T-helper 2 cell treated with Interferon-gamma antibody and Interleukin-4, amounts not matched to agents 5 μg/mL and 100 μg/mL, for 36 hours (primary cell): ENCODE data around the gene HDDC3.

Experiments used
- DNase-seq: peaks from one replicate; pipeline ENCODE4 v3.0.0; 2021; ENCODE audit warnings: low spot score
- H3K27ac Mint-ChIP-seq: one replicate; pipeline ENCODE4 v1.8.0; 2021; ENCODE audit warnings: mild to moderate bottlenecking, mixed read lengths
- H3K27me3 Mint-ChIP-seq: one replicate; pipeline ENCODE4 v1.8.0; 2021; ENCODE audit warnings: low read depth, mixed read lengths
- H3K36me3 Mint-ChIP-seq: one replicate; pipeline ENCODE4 v1.8.0; 2021; ENCODE audit warnings: low read depth, mixed read lengths
- H3K4me1 Mint-ChIP-seq: one replicate; pipeline ENCODE4 v1.8.0; 2021; ENCODE audit warnings: low read depth, mixed read lengths
- H3K4me3 Mint-ChIP-seq: one replicate; pipeline ENCODE4 v1.8.0; 2022; ENCODE audit warnings: mild to moderate bottlenecking, moderate library complexity, mixed read lengths
- H3K9me3 Mint-ChIP-seq: one replicate; pipeline ENCODE4 v1.8.0; 2021; ENCODE audit warnings: mixed read lengths

Gene HDDC3

DNA sequence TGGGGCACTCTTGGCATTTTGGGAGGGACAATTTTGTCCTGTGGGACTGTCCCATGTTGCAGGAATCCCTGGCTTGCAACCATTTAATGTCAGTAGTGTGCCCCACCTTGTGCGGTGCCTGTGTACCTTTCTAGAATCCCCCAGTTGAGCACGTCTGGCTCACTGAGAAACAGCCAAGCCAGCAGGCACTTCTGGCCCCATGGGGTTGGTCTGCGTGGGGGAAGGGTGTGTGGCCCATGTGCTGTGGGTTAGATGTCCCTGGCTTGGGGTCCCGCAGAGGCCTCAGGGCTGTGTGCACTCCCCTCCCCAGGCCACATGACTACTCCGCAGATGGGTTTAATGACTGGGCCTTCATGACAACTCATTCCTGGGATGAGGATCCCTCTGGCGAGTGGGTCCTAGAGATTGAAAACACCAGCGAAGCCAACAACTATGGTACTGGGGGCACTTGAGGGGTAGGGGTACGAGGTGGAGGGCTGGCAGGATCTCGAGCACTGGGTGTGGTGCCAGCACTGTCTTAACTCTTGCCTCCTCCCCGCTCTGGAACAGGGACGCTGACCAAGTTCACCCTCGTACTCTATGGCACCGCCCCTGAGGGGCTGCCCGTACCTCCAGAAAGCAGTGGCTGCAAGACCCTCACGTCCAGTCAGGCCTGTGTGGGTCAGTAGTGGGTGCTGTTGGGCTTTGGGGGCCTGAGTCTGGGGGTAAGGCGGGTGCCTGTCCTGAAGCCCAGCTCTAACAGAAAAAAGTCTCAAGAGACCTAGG lies 51.8 kb downstream of the HDDC3 start:
- peaks cover 46% of the 10 kb centered on the region for H3K36me3 Mint-ChIP-seq
- H3K4me1 Mint-ChIP-seq, result peaks cover 14% of the 10 kb centered on the region
- no peak overlapping the region for H3K27ac Mint-ChIP-seq
- no peaks in the 10 kb centered on the region for H3K27me3 Mint-ChIP-seq
- H3K9me3 Mint-ChIP-seq, result no peaks in the 10 kb centered on the region
- DNase-seq, result no peak
- H3K4me3 Mint-ChIP-seq, result no peak overlapping the region
